GM12878 (cell line): ENCODE data around the gene PACSIN3. TPM values are rescaled to one million over a fixed set of nuclear protein-coding genes. Genes with fewer than 3 reads are reported as not detected.

Source experiments
- ATAC-seq: fragments of 200-7000 bp; cut with Tn5 transposase; 3 replicates; pipeline ENCODE4 v1.9.1; 2020; ENCODE audit warnings: mild to moderate bottlenecking, moderate library complexity
- BruUV-seq: library from RNA; stranded (reverse); fragments of 400-500 nt; replicated peaks from 2 replicates; lab custom pipeline; 2021; lab: Mats Ljungman, UMichigan
- CTCF ChIA-PET: fragments of 300-600 bp; sonication (Branson Sonifier 250); formaldehyde crosslinking; extraction: SDS; loops from one replicate; lab custom pipeline; 2021; ENCODE audit warnings: inconsistent platforms; lab: Yijun Ruan, JAX
- POLR2A ChIA-PET: fragments of 350-600 bp; formaldehyde crosslinking; extraction: SDS; loops from one replicate; lab custom pipeline; 2021; ENCODE audit warnings: inconsistent platforms; lab: Charles Lee
- RAD21 ChIA-PET: fragments of 300-600 bp; sonication (Branson Sonifier 250); formaldehyde crosslinking; loops from one replicate; lab custom pipeline; 2023; ENCODE audit warnings: antibody characterized with exemption; ENCODE audit not compliant: unreplicated experiment; lab: Charles Lee
- SMC1A ChIA-PET: fragments of 300-600 bp; sonication (Branson Sonifier 250); formaldehyde crosslinking; loops from one replicate; lab custom pipeline; 2023; ENCODE audit not compliant: unreplicated experiment, uncharacterized antibody; lab: Charles Lee
- DNase-seq: peaks from one replicate; pipeline ENCODE4 v3.0.0-alpha.2; 2011; ENCODE audit warnings: low read depth, low spot score
- FAIRE-seq: peaks from 3 replicates; lab custom pipeline; 2011; peaks lifted over from hg19 to GRCh38; lab: Jason Lieb, UNC
- H2AFZ ChIP-seq: 2 replicates; pipeline ENCODE4 v1.6.0; 2011; ENCODE audit warnings: low read depth, low read length, control low read depth; ENCODE audit not compliant: control insufficient read depth
- H3K27ac ChIP-seq: 2 replicates; pipeline ENCODE4 v1.5.1; 2011; ENCODE audit warnings: control low read depth; ENCODE audit not compliant: control insufficient read depth, insufficient read depth
- H3K27me3 ChIP-seq, 2 experiments: replicated peaks in 1 of 2; 2 replicates each; pipeline versions ENCODE4 v1.6.0 to v1.6.1; 2011; ENCODE audit warnings: low read length in 1 of 2; ENCODE audit not compliant: control insufficient read depth in 2 of 2, insufficient read depth in 2 of 2
- H3K36me3 ChIP-seq, 2 experiments: 2 replicates each; pipeline ENCODE4 v1.5.1; 2011; ENCODE audit warnings: low read length in 1 of 2; ENCODE audit not compliant: control insufficient read depth in 2 of 2, insufficient read depth in 2 of 2
- H3K4me1 ChIP-seq: 2 replicates; pipeline ENCODE4 v1.6.1; 2011; ENCODE audit warnings: mild to moderate bottlenecking, low read length, moderate library complexity, mixed read lengths; ENCODE audit not compliant: control insufficient read depth, insufficient read depth
- H3K4me2 ChIP-seq: 2 replicates; pipeline ENCODE4 v1.6.0; 2011; ENCODE audit warnings: control low read depth; ENCODE audit not compliant: control insufficient read depth, insufficient read depth
- H3K4me3 ChIP-seq: fragments of 200-600 bp; sonication (generic); 2 replicates; pipeline ENCODE4 v1.5.1; 2016
- H3K79me2 ChIP-seq: 2 replicates; pipeline ENCODE4 v1.6.0; 2011; ENCODE audit warnings: low read length; ENCODE audit not compliant: control insufficient read depth, insufficient read depth
- H3K9ac ChIP-seq: 2 replicates; pipeline ENCODE4 v1.8.0; 2011; ENCODE audit warnings: low read length, control low read depth, mixed read lengths; ENCODE audit not compliant: control insufficient read depth, insufficient read depth
- H3K9me3 ChIP-seq: replicated peaks from 3 replicates; pipeline ENCODE4 v1.5.1; 2011; ENCODE audit warnings: mild to moderate bottlenecking, low read length; ENCODE audit not compliant: control insufficient read depth, insufficient read depth
- H4K20me1 ChIP-seq: 2 replicates; pipeline ENCODE4 v1.6.0; 2011; ENCODE audit not compliant: control insufficient read depth, insufficient read depth
- ATF3 ChIP-seq: IDR thresholded peaks from 2 replicates; pipeline ENCODE4 v1.6.1; 2011; ENCODE audit warnings: low read depth, mild to moderate bottlenecking, low read length, moderate library complexity, borderline replicate concordance; ENCODE audit errors: extremely low read depth
- BCL3 ChIP-seq: IDR thresholded peaks from 2 replicates; pipeline ENCODE4 v1.6.1; 2011; ENCODE audit warnings: borderline replicate concordance, low read depth, mild to moderate bottlenecking, moderate library complexity, low read length; ENCODE audit not compliant: insufficient read depth, poor library complexity, severe bottlenecking
- CBX5 ChIP-seq: sonication (generic); IDR thresholded peaks from 2 replicates; pipeline ENCODE4 v1.6.1; 2016; ENCODE audit warnings: low read depth, moderate library complexity, mild to moderate bottlenecking, inconsistent platforms
- HDAC2 ChIP-seq: fragments of 200-600 bp; sonication (generic); IDR thresholded peaks from 2 replicates; pipeline ENCODE4 v1.6.1; 2017
- MEF2A ChIP-seq: IDR thresholded peaks from 2 replicates; pipeline ENCODE4 v1.6.1; 2011; ENCODE audit warnings: low read depth, mild to moderate bottlenecking, low read length, moderate library complexity; ENCODE audit not compliant: insufficient read depth
- POLR2A ChIP-seq: IDR thresholded peaks from 2 replicates; pipeline ENCODE4 v1.6.1; 2011; ENCODE audit warnings: low read depth, mild to moderate bottlenecking, low read length
- RFX5 ChIP-seq: IDR thresholded peaks from 2 replicates; pipeline ENCODE4 v1.6.1; 2011; ENCODE audit warnings: low read depth, low read length, improper control_type of control experiment
- SUZ12 ChIP-seq: fragments of 200-600 bp; sonication (generic); IDR thresholded peaks from one replicate; pipeline ENCODE4 v1.6.1; 2018; ENCODE audit warnings: antibody characterized with exemption, mild to moderate bottlenecking; ENCODE audit not compliant: unreplicated experiment
- TARDBP ChIP-seq: IDR thresholded peaks from 2 replicates; pipeline ENCODE4 v1.6.1; 2016; ENCODE audit warnings: borderline replicate concordance
- ZBED1 ChIP-seq: IDR thresholded peaks from 2 replicates; pipeline ENCODE4 v1.6.1; 2016; ENCODE audit warnings: borderline replicate concordance
- ZNF24 ChIP-seq: fragments of 450-650 bp; IDR thresholded peaks from 2 replicates; pipeline ENCODE4 v1.6.1; 2017; ENCODE audit warnings: antibody characterized with exemption, mild to moderate bottlenecking
- ZSCAN29 ChIP-seq: fragments of 450-650 bp; IDR thresholded peaks from 2 replicates; pipeline ENCODE4 v1.6.1; 2017; ENCODE audit warnings: mild to moderate bottlenecking, moderate library complexity
- ZZZ3 ChIP-seq: IDR thresholded peaks from 2 replicates; pipeline ENCODE4 v1.6.1; 2011; ENCODE audit warnings: low read depth; ENCODE audit not compliant: control insufficient read depth, insufficient read length
- WGBS: methylation state at CpG from one replicate; pipeline ENCODE4 v1.1.6; 2016; ENCODE audit warnings: low lambda C conversion rate; ENCODE audit not compliant: insufficient replicate concordance, insufficient coverage; ENCODE audit errors: missing lambda C conversion rate; 5-methylcytosine and 5-hydroxymethylcytosine counted together
- in situ Hi-C: fragments of 300-500 bp; cut with MboI; formaldehyde crosslinking; loops from 9 replicates; pipeline ENCODE4 v1.14.3; 2018; ENCODE audit warnings: mixed read lengths
- intact Hi-C: fragments of 100-400 bp; cut with micrococcal nuclease; formaldehyde crosslinking; loops from one replicate; pipeline ENCODE4 v1.14.2; 2022; ENCODE audit not compliant: unreplicated experiment
- polyA plus RNA-seq, 11 experiments: library from polyadenylated mRNA; depleted of rRNA in 4 of 11; unstranded in 6 of 11; stranded (reverse) in 5 of 11; fragments of >200 nt; fragmentation: Nextera tagmentation in 4 of 11; fragmentation: Illumina TruSeq in 1 of 11; extraction: Ambion mirVana in 4 of 11; extraction: Trizol in 1 of 11; gene quantifications; 1 replicate in 1 of 11; 2 replicates in 10 of 11; pipeline versions ENCODE4 v1.2.1 to v1.2.3, GENCODE V29; 2011 to 2016; ENCODE audit warnings: inconsistent platforms in 2 of 11, missing spikeins in 2 of 11, low read depth in 1 of 11
- total RNA-seq, 4 experiments: library from RNA; depleted of rRNA in 3 of 4; stranded (reverse); fragments of >200 nt in 3 of 4; fragmentation: Illumina TruSeq in 1 of 4; extraction: Trizol in 1 of 4; gene quantifications; 2 replicates each; pipeline versions ENCODE4 v1.2.1 to v1.2.3, GENCODE V29; 2013 to 2021
- TF ChIP-seq, protein P1 (sequence below), 3 experiments: IDR thresholded peaks in 2 of 3; conservative IDR thresholded peaks in 1 of 3; 2 replicates each; pipeline ENCODE4 v1.5.1; 2011; ENCODE audit warnings: low read depth in 3 of 3, low read length in 3 of 3, mild to moderate bottlenecking in 3 of 3, control low read depth in 2 of 3, moderate library complexity in 2 of 3, inconsistent platforms in 1 of 3, mixed read lengths in 1 of 3; ENCODE audit not compliant: control insufficient read depth in 2 of 3, insufficient read depth in 1 of 3; ENCODE audit errors: extremely low read depth in 1 of 3

PACSIN3 gene
- total and polyA plus RNA-seq, 10 of the 15 experiments (the other 5 are each of a cell fraction or from before 2014, with no cell fraction given) = 0.05 to 0.82 (median 0.22) TPM; not detected in 1

GRCh38 chr11:47160753-47161133, 25.5 kb downstream of the PACSIN3 start:
- intact Hi-C loops = loop anchor here (1.0 kb wide), 1 partner anchor 271 kb away; no protein-coding TSS in a partner anchor
- no TSS peak for BruUV-seq
- peaks cover 12 to 21% of the 10 kb centered on the region in 2 experiments for H3K36me3 ChIP-seq

More at GRCh38 chr11:47160753-47161133, 25.5 kb downstream of the PACSIN3 start:
- ChIA-PET SMC1A (interaction anchor here (1.0 kb wide), 1 partner anchor 99 kb away, joined by 3 read pairs; no protein-coding TSS in a partner anchor), POLR2A (no interaction called here), CTCF (interaction anchor here (0.6 to 1.1 kb wide), 7 partner anchors 9 to 693 kb away, joined by 3 to 9 read pairs (median 3); no protein-coding TSS in a partner anchor), RAD21 (no interaction called here)
- in situ Hi-C loops = loop anchor here (5.0 kb wide), 1 partner anchor 273 kb away; no protein-coding TSS in a partner anchor
- Histone ChIP-seq H3K9me3 (no peaks in the 10 kb centered on the region), H3K4me3 (no peak overlapping the region), H3K4me2 (no peak overlapping the region), H3K27ac (no peak overlapping the region), H3K79me2 (no peaks in the 10 kb centered on the region), H3K27me3 (no peaks in the 10 kb centered on the region), H4K20me1 (no peaks in the 10 kb centered on the region; the same call in 1 of the 2 replicates), H3K4me1 (no peaks in the 10 kb centered on the region), H2AFZ (no peak overlapping the region), H3K9ac (no peak overlapping the region)
- ATAC-seq = peak; percentile 4
- TF ChIP-seq ATF3 = no peak
- TF ChIP-seq ZSCAN29 = no peak
- TF ChIP-seq ZZZ3 = no peak
- no peak for TF ChIP-seq ZBED1
- no peak for TF ChIP-seq HDAC2
- TF ChIP-seq TARDBP = no peak
- TF ChIP-seq ZNF24 = no peak
- no peak for TF ChIP-seq RFX5
- TF ChIP-seq POLR2A = no peak
- no peak for TF ChIP-seq BCL3
- TF ChIP-seq, protein P1, sequence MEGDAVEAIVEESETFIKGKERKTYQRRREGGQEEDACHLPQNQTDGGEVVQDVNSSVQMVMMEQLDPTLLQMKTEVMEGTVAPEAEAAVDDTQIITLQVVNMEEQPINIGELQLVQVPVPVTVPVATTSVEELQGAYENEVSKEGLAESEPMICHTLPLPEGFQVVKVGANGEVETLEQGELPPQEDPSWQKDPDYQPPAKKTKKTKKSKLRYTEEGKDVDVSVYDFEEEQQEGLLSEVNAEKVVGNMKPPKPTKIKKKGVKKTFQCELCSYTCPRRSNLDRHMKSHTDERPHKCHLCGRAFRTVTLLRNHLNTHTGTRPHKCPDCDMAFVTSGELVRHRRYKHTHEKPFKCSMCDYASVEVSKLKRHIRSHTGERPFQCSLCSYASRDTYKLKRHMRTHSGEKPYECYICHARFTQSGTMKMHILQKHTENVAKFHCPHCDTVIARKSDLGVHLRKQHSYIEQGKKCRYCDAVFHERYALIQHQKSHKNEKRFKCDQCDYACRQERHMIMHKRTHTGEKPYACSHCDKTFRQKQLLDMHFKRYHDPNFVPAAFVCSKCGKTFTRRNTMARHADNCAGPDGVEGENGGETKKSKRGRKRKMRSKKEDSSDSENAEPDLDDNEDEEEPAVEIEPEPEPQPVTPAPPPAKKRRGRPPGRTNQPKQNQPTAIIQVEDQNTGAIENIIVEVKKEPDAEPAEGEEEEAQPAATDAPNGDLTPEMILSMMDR (IDR thresholded peaks at IDR 0.05 in 2 of 3, conservative IDR thresholded peaks at IDR 0.05 in 1 of 3; ENCODE audit: control insufficient read depth in 2 of 3, extremely low read depth in 1 of 3, insufficient read depth in 1 of 3, low read depth in 3 of 3, low read length in 3 of 3) = no peak
- TF ChIP-seq SUZ12 = no peak
- TF ChIP-seq MEF2A = no peak
- TF ChIP-seq CBX5 = no peak
- WGBS = 97% methylated on average over 5 of the region's 5 CpGs
- DNase-seq = no peak
- no peak for FAIRE-seq
